DND-41 (cell line): ENCODE results near the gene AFAP1.

Source experiments
- ATAC-seq: fragments of 200-7000 bp; cut with Tn5 transposase; 3 replicates; pipeline ENCODE4 v1.9.1; 2021; ENCODE audit warnings: low read depth; ENCODE audit not compliant: insufficient read depth
- DNase-seq: peaks from one replicate; pipeline ENCODE4 v3.0.0-alpha.2; 2020
- H2AFZ ChIP-seq: 2 replicates; pipeline ENCODE4 v1.6.0; 2012; ENCODE audit warnings: low read depth, low read length
- H3K27ac ChIP-seq: 2 replicates; pipeline ENCODE4 v1.5.1; 2012; ENCODE audit warnings: low read length, inconsistent platforms
- H3K27me3 ChIP-seq: fragments of 200-600 bp; sonication (generic); 2 replicates; pipeline ENCODE4 v1.6.0; 2012; ENCODE audit warnings: low read length, mild to moderate bottlenecking, inconsistent platforms; ENCODE audit not compliant: insufficient read depth, poor library complexity
- H3K36me3 ChIP-seq: 2 replicates; pipeline ENCODE4 v1.5.1; 2012; ENCODE audit warnings: low read length, inconsistent platforms; ENCODE audit not compliant: insufficient read depth
- H3K4me1 ChIP-seq: 2 replicates; pipeline ENCODE4 v1.5.1; 2012; ENCODE audit warnings: mild to moderate bottlenecking, low read length; ENCODE audit not compliant: insufficient read depth
- H3K4me2 ChIP-seq: 2 replicates; pipeline ENCODE4 v1.6.0; 2012; ENCODE audit warnings: mild to moderate bottlenecking, moderate library complexity, low read length, inconsistent platforms; ENCODE audit not compliant: insufficient read depth
- H3K4me3 ChIP-seq, 2 experiments: fragments of 200-600 bp in 1 of 2; shearing (Covaris generic) in 1 of 2; 2 replicates each; pipeline ENCODE4 v1.5.1; 2012 to 2016; ENCODE audit warnings: inconsistent platforms in 2 of 2, low read length in 2 of 2, mild to moderate bottlenecking in 2 of 2, low read depth in 1 of 2, moderate library complexity in 1 of 2
- H3K79me2 ChIP-seq: 2 replicates; pipeline ENCODE4 v1.6.0; 2012; ENCODE audit warnings: low read length, inconsistent platforms; ENCODE audit not compliant: insufficient read depth
- H3K9ac ChIP-seq: 2 replicates; pipeline ENCODE4 v1.6.0; 2012; ENCODE audit warnings: low read depth, mild to moderate bottlenecking, inconsistent platforms, low read length, moderate library complexity
- H3K9me3 ChIP-seq: 2 replicates; pipeline ENCODE4 v1.5.1; 2012; ENCODE audit warnings: low read length, moderate library complexity, mild to moderate bottlenecking, inconsistent platforms; ENCODE audit not compliant: insufficient read depth, severe bottlenecking
- H4K20me1 ChIP-seq: 2 replicates; pipeline ENCODE4 v1.6.0; 2012; ENCODE audit warnings: low read length; ENCODE audit not compliant: insufficient read depth
- EZH2 ChIP-seq: IDR thresholded peaks from 3 replicates; pipeline ENCODE4 v1.6.1; 2012; ENCODE audit warnings: borderline replicate concordance, low read depth, mild to moderate bottlenecking, moderate library complexity, low read length, inconsistent platforms; ENCODE audit not compliant: severe bottlenecking
- TF ChIP-seq, protein P1 (sequence below): IDR thresholded peaks from 2 replicates; pipeline ENCODE4 v1.5.1; 2012; ENCODE audit warnings: borderline replicate concordance, low read length, moderate library complexity, mild to moderate bottlenecking; ENCODE audit not compliant: poor library complexity, severe bottlenecking; ENCODE audit errors: extremely low read depth

AFAP1 gene

DNA sequence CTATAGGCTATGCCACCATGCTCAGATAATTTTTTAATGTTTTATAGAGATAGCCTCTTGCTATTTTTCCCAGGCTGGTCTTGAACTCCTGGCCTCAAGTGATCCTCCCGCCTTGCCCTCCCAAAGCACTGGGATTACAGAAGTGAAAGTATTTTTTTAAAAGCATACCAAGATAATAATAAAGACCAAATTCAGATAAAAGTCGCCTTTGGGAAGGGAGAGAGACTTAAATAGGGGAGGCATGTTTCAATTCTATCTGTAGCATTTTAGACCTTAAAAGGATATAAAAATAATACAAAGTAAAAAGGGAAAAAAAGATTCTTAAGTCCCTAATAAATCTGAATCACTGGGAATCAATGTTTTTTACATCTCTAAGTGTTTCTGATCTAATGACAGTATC, 108.9 kb downstream of the AFAP1 start:
- no peak for ATAC-seq
- Histone ChIP-seq H3K4me3 (no peak overlapping the region), H3K36me3 (no peaks in the 10 kb centered on the region), H3K4me2 (no peak overlapping the region), H3K9ac (no peak overlapping the region), H2AFZ (no peak overlapping the region), H3K79me2 (no peaks in the 10 kb centered on the region), H3K9me3 (no peaks in the 10 kb centered on the region), H3K27me3 (peaks cover 4% of the 10 kb centered on the region), H3K27ac (no peak overlapping the region), H3K4me1 (no peaks in the 10 kb centered on the region), H4K20me1 (no peaks in the 10 kb centered on the region)
- TF ChIP-seq, protein P1, sequence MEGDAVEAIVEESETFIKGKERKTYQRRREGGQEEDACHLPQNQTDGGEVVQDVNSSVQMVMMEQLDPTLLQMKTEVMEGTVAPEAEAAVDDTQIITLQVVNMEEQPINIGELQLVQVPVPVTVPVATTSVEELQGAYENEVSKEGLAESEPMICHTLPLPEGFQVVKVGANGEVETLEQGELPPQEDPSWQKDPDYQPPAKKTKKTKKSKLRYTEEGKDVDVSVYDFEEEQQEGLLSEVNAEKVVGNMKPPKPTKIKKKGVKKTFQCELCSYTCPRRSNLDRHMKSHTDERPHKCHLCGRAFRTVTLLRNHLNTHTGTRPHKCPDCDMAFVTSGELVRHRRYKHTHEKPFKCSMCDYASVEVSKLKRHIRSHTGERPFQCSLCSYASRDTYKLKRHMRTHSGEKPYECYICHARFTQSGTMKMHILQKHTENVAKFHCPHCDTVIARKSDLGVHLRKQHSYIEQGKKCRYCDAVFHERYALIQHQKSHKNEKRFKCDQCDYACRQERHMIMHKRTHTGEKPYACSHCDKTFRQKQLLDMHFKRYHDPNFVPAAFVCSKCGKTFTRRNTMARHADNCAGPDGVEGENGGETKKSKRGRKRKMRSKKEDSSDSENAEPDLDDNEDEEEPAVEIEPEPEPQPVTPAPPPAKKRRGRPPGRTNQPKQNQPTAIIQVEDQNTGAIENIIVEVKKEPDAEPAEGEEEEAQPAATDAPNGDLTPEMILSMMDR: no peak
- TF ChIP-seq EZH2: no peak
- DNase-seq: no peak

GRCh38 chr4:7829652-7830580, 109.7 kb downstream of the AFAP1 start:
- Histone ChIP-seq H3K4me1 (no peaks in the 10 kb centered on the region), H3K79me2 (no peaks in the 10 kb centered on the region), H3K27me3 (peaks cover 4% of the 10 kb centered on the region), H3K36me3 (no peaks in the 10 kb centered on the region), H3K27ac (no peak overlapping the region), H2AFZ (no peak overlapping the region), H3K9me3 (no peaks in the 10 kb centered on the region), H3K4me2 (no peak overlapping the region), H3K4me3 (no peak overlapping the region), H4K20me1 (no peaks in the 10 kb centered on the region), H3K9ac (no peak overlapping the region)
- DNase-seq (no peak), ATAC-seq (no peak)
- TF ChIP-seq EZH2: no peak
- TF ChIP-seq, protein P1: no peak

DNA sequence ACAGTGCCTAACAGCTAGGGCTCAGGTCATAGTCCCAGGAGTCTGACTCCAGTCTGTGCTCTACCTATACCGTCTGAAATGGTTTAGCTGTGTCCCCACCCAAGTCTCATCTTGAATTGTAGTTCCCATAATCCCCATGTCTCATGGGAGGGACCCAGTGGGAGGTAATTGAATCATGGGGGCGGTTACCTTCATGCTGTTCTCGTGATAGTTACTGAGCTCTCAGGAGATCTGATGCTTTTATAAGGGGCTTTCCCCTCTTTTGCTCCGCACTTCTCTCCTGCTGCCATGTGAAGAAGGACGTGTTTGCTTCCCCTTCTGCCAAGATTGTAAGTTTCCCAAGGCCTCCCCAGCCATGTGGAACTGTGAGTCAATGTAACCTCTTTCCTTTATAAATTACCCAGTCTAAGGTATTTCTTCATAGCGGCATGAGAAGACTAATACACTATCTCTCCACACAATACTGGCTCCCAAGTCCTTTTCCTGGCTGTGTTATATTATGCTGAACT, 110.8 kb downstream of the AFAP1 start:
- Histone ChIP-seq H3K27me3 (peaks cover 8% of the 10 kb centered on the region), H3K4me1 (no peaks in the 10 kb centered on the region), H3K4me2 (no peak overlapping the region), H3K9ac (no peak overlapping the region), H3K27ac (no peak overlapping the region), H3K79me2 (no peaks in the 10 kb centered on the region), H4K20me1 (no peaks in the 10 kb centered on the region), H2AFZ (no peak overlapping the region), H3K4me3 (no peak overlapping the region), H3K9me3 (no peaks in the 10 kb centered on the region), H3K36me3 (no peaks in the 10 kb centered on the region)
- DNase-seq: no peak
- TF ChIP-seq EZH2: no peak
- TF ChIP-seq, protein P1: no peak
- ATAC-seq: no peak
